Testis (tissue), 3 donors: ENCODE results near the gene NFIX. TPM values are rescaled to one million over a fixed set of nuclear protein-coding genes. Genes with fewer than 3 reads are reported as not detected.
A peak's percentile ranks its signal among the peaks of the same experiment; 100 is the strongest.

Experiments used
- DNase-seq: peaks from one replicate; pipeline ENCODE4 v3.0.0-alpha.2; 2019
- H3K27ac ChIP-seq, 2 donors: fragments of 200-600 bp; sonication (generic); one replicate each; pipeline ENCODE4 v1.5.1; 2019
- H3K27me3 ChIP-seq: fragments of 200-600 bp; sonication (generic); one replicate; pipeline ENCODE4 v1.5.1; 2019
- H3K36me3 ChIP-seq: fragments of 200-600 bp; sonication (generic); one replicate; pipeline ENCODE4 v1.5.1; 2017; ENCODE audit warnings: low read depth; ENCODE audit errors: missing control alignments
- H3K4me1 ChIP-seq: fragments of 200-600 bp; sonication (generic); one replicate; pipeline ENCODE4 v1.5.1; 2019
- H3K4me3 ChIP-seq, 2 donors: fragments of 200-600 bp; sonication (generic); one replicate each; pipeline ENCODE4 v1.5.1; 2017 to 2019
- H3K9me3 ChIP-seq: fragments of 200-600 bp; sonication (generic); one replicate; pipeline ENCODE4 v1.5.1; 2017
- CTCF ChIP-seq, 3 experiments: fragments of 450-650 bp in 2 of 3; fragments of 200-600 bp in 1 of 3; sonication (generic) in 1 of 3; IDR thresholded peaks; one replicate each; pipeline ENCODE4 v1.5.1; 2016 to 2019; ENCODE audit warnings: antibody characterized with exemption in 3 of 3, mild to moderate bottlenecking in 2 of 3, moderate library complexity in 1 of 3
- POLR2A ChIP-seq: fragments of 450-650 bp; IDR thresholded peaks from one replicate; pipeline ENCODE4 v1.6.1; 2017; ENCODE audit warnings: antibody characterized with exemption, mild to moderate bottlenecking, moderate library complexity
- WGBS, 2 donors: methylation state at CpG; one replicate each; pipeline ENCODE4 v1.1.5; 2018; 5-methylcytosine and 5-hydroxymethylcytosine counted together
- intact Hi-C: fragments of 100-400 bp; cut with DNase I; formaldehyde crosslinking; loops from one replicate; pipeline ENCODE4 v1.15.1; 2023; ENCODE audit warnings: low total_unique reads
- polyA plus RNA-seq: library from polyadenylated mRNA; stranded (reverse); fragments of 350-450 nt; fragmentation: Illumina TruSeq; extraction: RNeasy Lipid Tissue Mini Kit (QIAGEN cat#74804); gene quantifications from one replicate; pipeline ENCODE4 v1.2.3, GENCODE V29; 2014; ENCODE audit warnings: low read depth, low replicate concordance; ENCODE audit not compliant: insufficient read depth
- total RNA-seq, 2 donors: library from RNA; depleted of rRNA; stranded (reverse); fragments of >200 nt; gene quantifications; one replicate each; pipeline ENCODE4 v1.2.3, GENCODE V29; 2016

The NFIX gene
- total and polyA plus RNA-seq, 3 donors from 2014 or later, result 47.4 to 62.4 (median 51.7) TPM

- peak overlapping the region in 1 of 2 donors; percentile 24 for H3K27ac ChIP-seq
- TF ChIP-seq POLR2A, result no peak
- TF ChIP-seq CTCF (IDR thresholded peaks at IDR 0.05), result peak; percentile 41 to 62 (median 59)
- H3K9me3 ChIP-seq, result no peaks in the 10 kb centered on the region
- no peaks in the 10 kb centered on the region for H3K27me3 ChIP-seq
- H3K4me3 ChIP-seq, result peak overlapping the region in 1 of 2 donors; percentile 44
- WGBS, 2 donors, result 53% methylated on average over 33 of the region's 33 CpGs; no CpG with 5 or more reads in 1 of the 2 donors
- H3K36me3 ChIP-seq, result no peaks in the 10 kb centered on the region
- DNase-seq, result peak; percentile 46
- intact Hi-C loops, result no loop called here
- H3K4me1 ChIP-seq, result peaks cover 13% of the 10 kb centered on the region
These were observed 109.1 kb downstream of the NFIX start for GRCh38 chr19:13104360-13104847.

GRCh38 chr19:13104848-13105711 lies 109.8 kb downstream of the NFIX start:
- WGBS, 2 donors, result 54 to 57% methylated on average over 15 to 29 of the region's 29 CpGs
- Histone ChIP-seq H3K4me1 (peaks cover 13% of the 10 kb centered on the region), H3K27ac (peak overlapping the region in 1 of 2 donors; percentile 11), H3K36me3 (no peaks in the 10 kb centered on the region), H3K9me3 (no peaks in the 10 kb centered on the region), H3K4me3 (peak overlapping the region in 1 of 2 donors; percentile 44), H3K27me3 (no peaks in the 10 kb centered on the region)
- intact Hi-C loops, result no loop called here
- no peak for TF ChIP-seq POLR2A
- peak in 1 of 3 experiments; percentile 0 for TF ChIP-seq CTCF (IDR thresholded peaks at IDR 0.05)
- no peak for DNase-seq

- TF ChIP-seq POLR2A, result no peak
- no peak for TF ChIP-seq CTCF (IDR thresholded peaks at IDR 0.05)
- H3K27me3 ChIP-seq, result no peaks in the 10 kb centered on the region
- no peak for DNase-seq
- no peaks in the 10 kb centered on the region for H3K9me3 ChIP-seq
- H3K36me3 ChIP-seq, result no peaks in the 10 kb centered on the region
- 81 to 89% methylated on average over 10 to 29 of the region's 30 CpGs for WGBS, 2 donors
- H3K27ac ChIP-seq, result no peak overlapping the region
- no peak overlapping the region for H3K4me3 ChIP-seq
- H3K4me1 ChIP-seq, result no peaks in the 10 kb centered on the region
- intact Hi-C loops, result no loop called here
These were observed 114.3 kb downstream of the NFIX start for GRCh38 chr19:13109361-13110098.

- no peak overlapping the region for H3K4me3 ChIP-seq
- H3K9me3 ChIP-seq, result no peaks in the 10 kb centered on the region
- intact Hi-C loops, result no loop called here
- no peak for TF ChIP-seq CTCF (IDR thresholded peaks at IDR 0.05)
- TF ChIP-seq POLR2A, result no peak
- no peak overlapping the region for H3K27ac ChIP-seq
- H3K4me1 ChIP-seq, result no peaks in the 10 kb centered on the region
- no peaks in the 10 kb centered on the region for H3K27me3 ChIP-seq
- DNase-seq, result no peak
- no peaks in the 10 kb centered on the region for H3K36me3 ChIP-seq
- WGBS, 2 donors, result 76 to 88% methylated on average over 13 to 15 of the region's 15 CpGs
These were observed 114.9 kb downstream of the NFIX start for GRCh38 chr19:13110099-13110610.
